Measurements from ENCODE around the gene ZNF598. TPM values are rescaled to one million over a fixed set of nuclear protein-coding genes. Genes with fewer than 3 reads are reported as not detected.
A peak's percentile ranks its signal among the peaks of the same experiment; 100 is the strongest.

Gene ZNF598
- 21.3 TPM for polyA plus RNA-seq (2013, experiment 1 of 2)
- 20.9 TPM for polyA plus RNA-seq (2013, experiment 2 of 2)

DNA sequence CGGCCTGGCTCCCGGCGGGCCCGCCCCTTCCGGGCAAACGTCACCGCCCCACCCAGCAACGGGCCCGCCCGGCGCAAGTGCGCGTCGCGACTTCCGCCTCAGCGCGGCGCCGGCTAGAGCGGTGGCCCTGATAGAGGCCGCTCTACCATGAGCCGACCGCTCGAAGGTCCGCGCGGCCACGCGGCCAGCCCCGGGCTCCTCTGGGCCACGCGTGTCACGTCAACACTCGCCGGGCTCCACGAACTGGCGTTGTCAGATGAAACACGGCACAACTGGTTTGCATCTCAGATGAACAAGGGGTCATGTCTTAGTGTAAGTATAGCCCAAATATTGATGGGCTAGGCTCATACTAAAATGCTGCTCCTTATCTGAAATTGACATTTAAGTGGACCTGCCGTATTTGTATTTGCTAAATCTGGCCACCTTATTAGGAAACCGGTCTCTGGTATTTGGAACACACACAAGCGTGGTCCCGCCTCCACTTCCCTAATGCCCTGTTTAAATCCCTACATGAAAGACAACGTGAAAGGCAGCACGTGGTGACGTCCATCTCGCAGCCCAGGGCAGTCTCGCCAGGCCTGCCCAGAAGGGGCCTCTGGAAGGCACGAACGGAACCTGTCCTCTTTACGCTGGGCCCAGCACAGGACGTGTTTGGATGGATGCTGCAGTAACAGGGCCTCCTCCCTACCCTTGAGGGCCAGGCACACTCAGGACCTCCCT is at the start of gene ZNF598:
TSS of gene ZNF598 (minus strand) at position 31 of the 720 bp plus-strand sequence.
- peak within 1 kb of the TSS; percentile 84 for H2AFZ ChIP-seq (ENCODE audit: low read length)
- H3K23ac ChIP-seq (ENCODE audit: low read depth, low read length, poor library complexity): peak within 1 kb of the TSS; percentile 48
- H3K36me3 ChIP-seq (replicated peaks in 1 of 2; ENCODE audit: control insufficient read depth in 2 of 2, insufficient read depth in 2 of 2, low read length in 2 of 2): peaks cover 8 to 18% of the 10 kb centered on the region in 2 donors
- peak within 1 kb of the TSS; percentile 46 for H2BK15ac ChIP-seq (ENCODE audit: low read length)
- H3K18ac ChIP-seq (ENCODE audit: low read length): peak within 1 kb of the TSS; percentile 82
- peak within 1 kb of the TSS; percentile 97 for H3K9ac ChIP-seq (ENCODE audit: low read depth, low read length, poor library complexity)
- no peak within 1 kb of the TSS for H3K4ac ChIP-seq (ENCODE audit: low read length)
- no peak within 1 kb of the TSS for H4K91ac ChIP-seq (ENCODE audit: low read depth, low read length, poor library complexity)
- no peaks in the 10 kb centered on the region for H3K9me3 ChIP-seq (replicated peaks in 1 of 2; ENCODE audit: control insufficient read depth in 2 of 2, insufficient read depth in 1 of 2, low read depth in 1 of 2, low read length in 2 of 2)
- H3K4me3 ChIP-seq (ENCODE audit: low read length in 2 of 2): peak within 1 kb of the TSS; percentile 65 to 99
- WGBS, 2 donors (ENCODE audit: extremely low coverage in 2 of 2, insufficient read length in 2 of 2, insufficient replicate concordance in 1 of 2): no CpG with 5 or more reads among the region's 52 CpGs
- H3K4me2 ChIP-seq (ENCODE audit: insufficient read depth, low read length, poor library complexity, severe bottlenecking): peak within 1 kb of the TSS; percentile 81
- no peaks in the 10 kb centered on the region for H3K27me3 ChIP-seq (ENCODE audit: control insufficient read depth in 3 of 3, insufficient read depth in 3 of 3, low read depth in 1 of 3, low read length in 3 of 3)
- H4K8ac ChIP-seq (ENCODE audit: low read depth, low read length): peak within 1 kb of the TSS; percentile 24
- no peak within 1 kb of the TSS for H2BK12ac ChIP-seq (ENCODE audit: low read length)
- H3K27ac ChIP-seq (replicated peaks; ENCODE audit: low read length): peak within 1 kb of the TSS; percentile 9
- peak within 1 kb of the TSS; percentile 53 for H2AK5ac ChIP-seq (ENCODE audit: low read depth, low read length)
- H3K79me1 ChIP-seq (ENCODE audit: low read depth, low read length): peaks cover 28% of the 10 kb centered on the region
- H3K14ac ChIP-seq (ENCODE audit: low read length): peak within 1 kb of the TSS; percentile 71
- peak within 1 kb of the TSS; percentile 42 for H2BK5ac ChIP-seq (ENCODE audit: low read length)
- H2BK120ac ChIP-seq (ENCODE audit: low read depth, low read length): no peak within 1 kb of the TSS
- peak; percentile 83 for DNase-seq (ENCODE audit: low spot score)
- H3K4me1 ChIP-seq (ENCODE audit: control insufficient read depth in 2 of 2, insufficient read depth in 1 of 2, low read depth in 1 of 2, low read length in 2 of 2): peaks cover 17 to 22% of the 10 kb centered on the region in 2 donors

DNA sequence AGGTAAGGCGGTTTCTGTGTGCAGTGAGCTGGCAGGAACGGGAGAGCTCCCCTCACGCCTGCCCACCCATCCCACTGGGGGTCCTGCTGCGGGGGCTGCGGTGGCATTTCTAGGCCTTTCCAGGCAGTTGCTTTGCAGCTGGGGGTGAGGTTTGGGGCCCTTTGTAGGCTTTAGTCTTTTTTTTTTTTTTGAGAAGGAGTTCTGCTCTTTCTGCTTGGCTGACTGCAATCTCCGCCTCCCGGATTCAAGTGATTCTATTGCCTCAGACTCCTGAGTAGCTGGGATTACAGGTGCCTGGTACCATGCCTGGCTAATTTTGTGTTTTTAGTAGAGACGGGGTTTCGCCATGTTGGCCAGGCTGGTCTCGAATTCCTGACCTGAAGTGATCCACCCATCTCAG is 49.3 kb upstream of the ZNF598 start:
- H2BK15ac ChIP-seq (ENCODE audit: low read length): peak overlapping the region; percentile 46
- no peak overlapping the region for H3K23ac ChIP-seq (ENCODE audit: low read depth, low read length, poor library complexity)
- H3K9ac ChIP-seq (ENCODE audit: low read depth, low read length, poor library complexity): peak overlapping the region; percentile 30
- no peaks in the 10 kb centered on the region for H3K9me3 ChIP-seq (replicated peaks in 1 of 2; ENCODE audit: control insufficient read depth in 2 of 2, insufficient read depth in 1 of 2, low read depth in 1 of 2, low read length in 2 of 2)
- H3K14ac ChIP-seq (ENCODE audit: low read length): no peak overlapping the region
- peak overlapping the region; percentile 32 for H3K4me2 ChIP-seq (ENCODE audit: insufficient read depth, low read length, poor library complexity, severe bottlenecking)
- no peak overlapping the region for H3K4ac ChIP-seq (ENCODE audit: low read length)
- H3K4me1 ChIP-seq (ENCODE audit: control insufficient read depth in 2 of 2, insufficient read depth in 1 of 2, low read depth in 1 of 2, low read length in 2 of 2): peaks cover 0 to 13% of the 10 kb centered on the region in 2 donors
- WGBS, 2 donors (ENCODE audit: extremely low coverage in 2 of 2, insufficient read length in 2 of 2, insufficient replicate concordance in 1 of 2): no CpG with 5 or more reads among the region's 10 CpGs
- no peak overlapping the region for H4K8ac ChIP-seq (ENCODE audit: low read depth, low read length)
- no peak overlapping the region for H2AFZ ChIP-seq (ENCODE audit: low read length)
- no peaks in the 10 kb centered on the region for H3K27me3 ChIP-seq (ENCODE audit: control insufficient read depth in 3 of 3, insufficient read depth in 3 of 3, low read depth in 1 of 3, low read length in 3 of 3)
- H3K18ac ChIP-seq (ENCODE audit: low read length): peak overlapping the region; percentile 98
- peak overlapping the region; percentile 88 for H2BK12ac ChIP-seq (ENCODE audit: low read length)
- H2BK5ac ChIP-seq (ENCODE audit: low read length): peak overlapping the region; percentile 93
- H3K4me3 ChIP-seq (ENCODE audit: low read length in 2 of 2): no peak overlapping the region
- H2BK120ac ChIP-seq (ENCODE audit: low read depth, low read length): peak overlapping the region; percentile 97
- H2AK5ac ChIP-seq (ENCODE audit: low read depth, low read length): peak overlapping the region; percentile 100
- H3K79me1 ChIP-seq (ENCODE audit: low read depth, low read length): no peaks in the 10 kb centered on the region
- peaks cover 24 to 69% of the 10 kb centered on the region in 2 donors for H3K36me3 ChIP-seq (replicated peaks in 1 of 2; ENCODE audit: control insufficient read depth in 2 of 2, insufficient read depth in 2 of 2, low read length in 2 of 2)
- H3K27ac ChIP-seq (replicated peaks; ENCODE audit: low read length): peak overlapping the region; percentile 94
- DNase-seq (ENCODE audit: low spot score): peak; percentile 31
- peak overlapping the region; percentile 46 for H4K91ac ChIP-seq (ENCODE audit: low read depth, low read length, poor library complexity)

DNA sequence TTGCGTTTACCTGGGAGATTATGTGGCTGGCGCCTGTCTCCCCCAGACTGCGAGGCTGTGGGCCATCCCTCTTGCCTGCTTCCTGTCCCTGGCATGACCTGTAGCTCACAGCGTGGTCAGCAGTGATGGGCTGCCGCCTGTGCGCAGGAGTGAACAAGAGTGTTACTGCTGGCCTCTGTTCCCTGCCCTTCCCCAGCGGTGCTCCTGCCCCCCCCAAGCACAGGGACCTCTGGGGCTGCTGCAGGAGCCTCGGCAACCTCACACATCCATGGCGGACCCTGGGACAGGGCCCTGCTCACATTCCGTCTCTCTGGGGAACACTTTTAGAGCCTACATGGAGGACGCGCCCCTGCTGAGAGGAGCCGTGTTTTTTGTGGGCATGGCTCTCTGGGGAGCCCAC is 48.8 kb upstream of the ZNF598 start:
- peaks cover 0 to 13% of the 10 kb centered on the region in 2 donors for H3K4me1 ChIP-seq (ENCODE audit: control insufficient read depth in 2 of 2, insufficient read depth in 1 of 2, low read depth in 1 of 2, low read length in 2 of 2)
- H2BK15ac ChIP-seq (ENCODE audit: low read length): peak overlapping the region; percentile 46
- H3K27ac ChIP-seq (replicated peaks; ENCODE audit: low read length): peak overlapping the region; percentile 94
- no peak overlapping the region for H2AFZ ChIP-seq (ENCODE audit: low read length)
- H4K91ac ChIP-seq (ENCODE audit: low read depth, low read length, poor library complexity): peak overlapping the region; percentile 96
- DNase-seq (ENCODE audit: low spot score): no peak
- no CpG with 5 or more reads among the region's 13 CpGs for WGBS, 2 donors (ENCODE audit: extremely low coverage in 2 of 2, insufficient read length in 2 of 2, insufficient replicate concordance in 1 of 2)
- H3K23ac ChIP-seq (ENCODE audit: low read depth, low read length, poor library complexity): no peak overlapping the region
- H3K4me3 ChIP-seq (ENCODE audit: low read length in 2 of 2): no peak overlapping the region
- peak overlapping the region; percentile 37 for H3K9ac ChIP-seq (ENCODE audit: low read depth, low read length, poor library complexity)
- peak overlapping the region; percentile 32 for H3K4me2 ChIP-seq (ENCODE audit: insufficient read depth, low read length, poor library complexity, severe bottlenecking)
- peak overlapping the region; percentile 89 for H3K4ac ChIP-seq (ENCODE audit: low read length)
- peak overlapping the region; percentile 84 for H3K14ac ChIP-seq (ENCODE audit: low read length)
- peak overlapping the region; percentile 5 for H4K8ac ChIP-seq (ENCODE audit: low read depth, low read length)
- no peaks in the 10 kb centered on the region for H3K9me3 ChIP-seq (replicated peaks in 1 of 2; ENCODE audit: control insufficient read depth in 2 of 2, insufficient read depth in 1 of 2, low read depth in 1 of 2, low read length in 2 of 2)
- peak overlapping the region; percentile 97 for H2BK120ac ChIP-seq (ENCODE audit: low read depth, low read length)
- peak overlapping the region; percentile 100 for H2AK5ac ChIP-seq (ENCODE audit: low read depth, low read length)
- H3K18ac ChIP-seq (ENCODE audit: low read length): peak overlapping the region; percentile 98
- H3K36me3 ChIP-seq (replicated peaks in 1 of 2; ENCODE audit: control insufficient read depth in 2 of 2, insufficient read depth in 2 of 2, low read length in 2 of 2): peaks cover 25 to 69% of the 10 kb centered on the region in 2 donors
- H3K79me1 ChIP-seq (ENCODE audit: low read depth, low read length): peaks cover 2% of the 10 kb centered on the region
- H3K27me3 ChIP-seq (ENCODE audit: control insufficient read depth in 3 of 3, insufficient read depth in 3 of 3, low read depth in 1 of 3, low read length in 3 of 3): no peaks in the 10 kb centered on the region
- peak overlapping the region; percentile 88 for H2BK12ac ChIP-seq (ENCODE audit: low read length)
- H2BK5ac ChIP-seq (ENCODE audit: low read length): peak overlapping the region; percentile 93

DNA sequence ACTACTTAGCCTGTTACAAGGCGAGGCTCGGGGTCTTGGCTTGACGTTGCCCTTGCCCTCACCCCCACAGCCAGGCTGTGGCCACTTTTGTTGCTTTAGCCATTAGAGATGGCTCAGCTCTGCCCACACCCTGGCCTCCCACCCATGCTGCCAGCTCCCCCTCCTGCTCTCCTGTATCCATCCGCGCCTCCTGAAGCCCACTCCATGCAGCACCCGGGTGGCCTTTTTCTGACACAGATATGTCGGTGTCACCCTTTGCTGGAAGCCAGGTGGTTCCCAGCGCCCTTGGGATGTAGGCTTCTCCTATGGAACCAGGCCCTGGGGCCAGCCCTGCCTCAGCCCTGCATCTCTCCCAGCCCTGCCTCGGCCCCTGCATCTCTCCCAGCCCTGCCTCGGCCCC is 47.8 kb upstream of the ZNF598 start:
- Histone ChIP-seq H4K8ac (ENCODE audit: low read depth, low read length) (peak overlapping the region; percentile 93), H3K14ac (ENCODE audit: low read length) (no peak overlapping the region), H3K4me2 (ENCODE audit: insufficient read depth, low read length, poor library complexity, severe bottlenecking) (no peak overlapping the region), H3K27ac (replicated peaks; ENCODE audit: low read length) (no peak overlapping the region), H3K9me3 (replicated peaks in 1 of 2; ENCODE audit: control insufficient read depth in 2 of 2, insufficient read depth in 1 of 2, low read depth in 1 of 2, low read length in 2 of 2) (no peaks in the 10 kb centered on the region), H3K23ac (ENCODE audit: low read depth, low read length, poor library complexity) (peak overlapping the region; percentile 55), H2AK5ac (ENCODE audit: low read depth, low read length) (peak overlapping the region; percentile 81), H3K9ac (ENCODE audit: low read depth, low read length, poor library complexity) (peak overlapping the region; percentile 14), H2BK12ac (ENCODE audit: low read length) (no peak overlapping the region), H2AFZ (ENCODE audit: low read length) (no peak overlapping the region), H3K4me3 (ENCODE audit: low read length in 2 of 2) (no peak overlapping the region), H4K91ac (ENCODE audit: low read depth, low read length, poor library complexity) (no peak overlapping the region), H3K79me1 (ENCODE audit: low read depth, low read length) (peaks cover 2% of the 10 kb centered on the region), H2BK5ac (ENCODE audit: low read length) (peak overlapping the region; percentile 93), H3K18ac (ENCODE audit: low read length) (peak overlapping the region; percentile 59), H3K4ac (ENCODE audit: low read length) (no peak overlapping the region), H3K36me3 (replicated peaks in 1 of 2; ENCODE audit: control insufficient read depth in 2 of 2, insufficient read depth in 2 of 2, low read length in 2 of 2) (peaks cover 32 to 74% of the 10 kb centered on the region in 2 donors), H2BK120ac (ENCODE audit: low read depth, low read length) (no peak overlapping the region), H3K27me3 (ENCODE audit: control insufficient read depth in 3 of 3, insufficient read depth in 3 of 3, low read depth in 1 of 3, low read length in 3 of 3) (no peaks in the 10 kb centered on the region), H3K4me1 (ENCODE audit: control insufficient read depth in 2 of 2, insufficient read depth in 1 of 2, low read depth in 1 of 2, low read length in 2 of 2) (peaks cover 0 to 13% of the 10 kb centered on the region in 2 donors), H2BK15ac (ENCODE audit: low read length) (no peak overlapping the region)
- no peak for DNase-seq (ENCODE audit: low spot score)
- WGBS, 2 donors (ENCODE audit: extremely low coverage in 2 of 2, insufficient read length in 2 of 2, insufficient replicate concordance in 1 of 2): no CpG with 5 or more reads among the region's 10 CpGs
